GM19035 (cell line): ENCODE measurements around the gene VRK2.
"Not testable (repeated sequence)": the region's sequence is repeated elsewhere in the genome, so short reads cannot be mapped to it uniquely, and the experiment has no call there.

Source experiments
- ATAC-seq: cut with Tn5 transposase; IDR thresholded peaks from one replicate; pipeline ENCODE4 v1.9.1; 2021; ENCODE audit not compliant: unreplicated experiment

The VRK2 gene

GRCh38 chr2:58107803-58108710, 61.5 kb downstream of the VRK2 start:
- no peak for ATAC-seq

DNA sequence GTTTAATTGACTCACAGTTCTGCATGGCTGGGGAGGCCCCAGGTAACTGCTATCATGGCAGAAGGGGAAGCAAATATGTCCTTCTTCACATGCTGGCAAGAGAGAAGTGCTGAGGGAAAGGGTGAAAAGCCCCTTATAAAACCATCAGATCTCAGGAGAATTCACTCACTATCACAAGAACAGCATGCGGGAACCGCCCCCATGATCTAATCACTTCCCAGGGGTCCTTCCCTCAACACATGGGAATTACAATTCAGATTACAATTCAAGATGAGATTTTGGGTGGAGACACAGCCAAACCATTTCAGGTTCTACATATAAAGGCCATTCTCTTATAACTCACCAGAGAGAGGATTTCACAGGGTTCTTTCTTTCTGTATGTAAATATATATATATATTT, 62.9 kb downstream of the VRK2 start:
- no peak for ATAC-seq

DNA sequence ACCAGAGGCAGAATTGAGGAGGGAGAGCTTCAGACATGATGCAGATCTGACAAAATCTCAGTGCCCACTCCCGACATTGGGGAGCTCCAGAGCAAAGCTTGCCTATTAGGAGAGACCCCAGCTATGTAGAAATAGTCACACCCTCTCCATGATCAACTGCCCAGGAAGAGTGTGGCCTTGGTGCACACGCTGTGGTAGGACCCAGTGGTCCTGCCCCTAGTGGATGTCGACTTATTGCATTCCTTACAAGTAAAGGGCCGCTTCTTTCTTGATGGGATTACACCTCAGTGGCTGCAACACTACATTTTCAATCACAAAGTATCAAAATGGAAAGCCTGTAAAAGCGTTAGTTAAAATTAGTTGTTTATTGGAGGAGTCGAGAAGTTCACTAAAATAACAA, 64.2 kb downstream of the VRK2 start:
- no peak for ATAC-seq

GRCh38 chr2:58113563-58113962, 67.0 kb downstream of the VRK2 start:
- not testable (repeated sequence) for ATAC-seq

DNA sequence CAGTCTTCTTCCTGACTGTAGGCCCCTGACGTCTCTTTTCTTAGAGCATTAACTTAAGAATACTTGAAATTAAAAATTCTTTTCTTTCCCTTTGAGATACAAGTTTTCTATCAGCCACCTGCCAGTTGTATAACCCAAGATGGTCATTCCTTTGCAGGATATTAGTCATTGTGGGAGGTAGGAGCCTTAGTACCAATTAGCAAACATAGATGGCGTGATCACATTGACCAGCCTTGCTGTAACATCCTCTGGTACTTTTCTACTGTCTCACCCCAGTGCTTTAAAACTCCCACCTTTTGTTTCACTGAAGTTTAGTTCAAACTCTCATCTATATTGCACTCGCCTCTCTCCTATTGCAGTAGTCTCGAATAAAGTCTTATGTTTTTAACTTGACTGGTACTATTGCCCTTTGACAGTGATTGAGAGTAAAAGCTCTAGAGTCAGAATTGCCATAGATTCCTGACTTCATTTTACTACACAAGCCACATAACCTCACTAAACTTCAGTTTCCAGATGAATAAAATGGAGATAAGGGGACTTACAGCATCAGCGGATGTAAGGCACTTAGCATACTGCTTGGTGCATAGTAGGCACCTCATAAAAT, 74.1 kb downstream of the VRK2 start:
- ATAC-seq: no peak

DNA sequence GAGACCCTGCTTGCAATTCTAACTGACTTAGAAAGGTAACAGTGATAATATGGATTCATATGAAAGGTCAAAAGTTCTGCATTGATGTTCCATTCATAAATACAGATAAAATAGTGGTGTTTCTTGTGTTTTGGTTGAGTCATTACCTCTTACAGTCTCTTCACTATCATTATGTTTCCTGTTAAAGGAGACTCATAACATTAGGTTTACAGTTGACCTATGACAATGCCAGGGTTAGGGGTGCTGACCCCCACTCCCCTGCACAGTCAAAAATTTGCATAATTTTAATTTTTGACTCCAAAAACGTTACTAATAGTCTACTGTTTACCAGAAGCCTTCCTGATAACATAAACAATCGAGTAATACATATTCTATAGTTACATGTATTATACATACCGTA, 75.4 kb downstream of the VRK2 start:
- ATAC-seq: no peak

DNA sequence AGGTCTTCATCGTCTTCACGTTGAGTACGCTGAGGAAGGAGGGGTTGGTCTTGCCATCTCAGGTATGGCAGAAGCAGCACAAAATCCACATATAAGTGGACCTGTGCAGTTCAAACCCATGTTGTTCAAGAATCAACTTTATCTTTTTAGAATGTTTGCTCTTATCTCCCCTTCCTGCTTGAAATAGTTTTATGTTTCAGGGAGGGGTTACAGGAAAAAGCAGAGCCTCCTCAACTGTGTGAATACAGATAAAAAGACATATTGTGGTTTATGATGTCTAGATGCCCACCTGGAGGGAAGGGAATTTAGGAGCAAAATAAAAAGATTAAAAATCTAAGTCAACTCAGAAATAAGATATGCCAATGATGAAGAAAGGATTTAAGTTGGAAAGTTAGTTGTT, 75.9 kb downstream of the VRK2 start:
- ATAC-seq: no peak

DNA sequence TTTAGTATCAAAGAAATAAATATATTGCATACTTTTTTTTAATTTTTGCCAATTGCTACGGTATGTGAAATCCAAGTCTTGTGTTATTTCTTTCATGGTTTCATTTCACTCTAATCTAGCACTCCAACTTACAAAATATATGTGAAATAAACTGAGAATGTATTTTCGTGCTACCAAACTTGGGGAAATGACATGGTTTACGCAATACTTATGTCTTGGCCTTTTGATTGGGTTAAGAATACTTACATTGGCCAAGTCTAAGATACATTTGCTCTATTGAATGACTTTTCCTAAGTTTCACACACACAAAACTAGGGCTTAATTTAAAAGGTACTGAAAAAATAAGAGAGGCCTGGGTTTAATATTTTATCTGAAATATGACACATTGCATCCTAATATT, 80.5 kb downstream of the VRK2 start:
- no peak for ATAC-seq

- ATAC-seq: no peak
Measured at GRCh38 chr2:58130238-58130637, 83.6 kb downstream of the VRK2 start.

DNA sequence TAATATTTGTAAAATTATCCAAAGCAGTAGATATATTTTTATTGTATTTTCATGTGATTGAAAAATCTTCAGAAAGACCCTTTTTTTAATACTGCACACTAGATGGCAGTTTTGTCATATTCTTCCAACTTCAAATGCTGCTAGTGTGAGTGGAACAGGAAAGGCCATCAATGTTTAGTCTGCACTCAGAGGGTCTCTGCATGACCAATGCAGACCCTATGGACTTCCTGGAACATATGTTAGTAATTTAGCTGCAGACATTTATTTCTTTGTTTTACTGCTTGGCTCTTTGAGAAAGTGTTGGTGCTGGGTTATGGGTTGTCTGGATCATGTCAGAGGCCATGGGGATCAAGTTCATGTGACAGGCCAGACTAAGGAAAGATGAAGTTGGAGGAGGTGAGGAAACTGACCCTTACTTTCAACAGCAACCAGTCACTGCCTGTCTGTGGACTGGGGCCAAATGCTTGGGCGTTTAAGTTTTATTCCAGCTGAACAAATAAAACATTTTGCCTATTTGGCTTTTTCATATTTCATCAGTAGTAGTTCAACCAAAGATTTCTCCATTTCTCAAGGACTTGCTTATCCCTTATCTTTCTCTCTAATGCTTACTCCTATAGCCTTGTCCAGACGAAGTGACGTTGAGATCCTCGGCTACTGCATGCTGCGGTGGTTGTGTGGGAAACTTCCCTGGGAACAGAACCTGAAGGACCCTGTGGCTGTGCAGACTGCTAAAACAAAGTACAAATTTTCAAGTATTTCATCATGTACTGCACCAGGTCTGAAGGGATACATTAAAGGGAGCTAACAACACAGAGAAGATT, 84.8 kb downstream of the VRK2 start:
- ATAC-seq: no peak

GRCh38 chr2:58133395-58133794, 86.8 kb downstream of the VRK2 start:
- no peak for ATAC-seq

- no peak for ATAC-seq
Measured at GRCh38 chr2:58135861-58136260, 89.3 kb downstream of the VRK2 start.

GRCh38 chr2:58137221-58137620, 90.6 kb downstream of the VRK2 start:
- ATAC-seq: no peak

DNA sequence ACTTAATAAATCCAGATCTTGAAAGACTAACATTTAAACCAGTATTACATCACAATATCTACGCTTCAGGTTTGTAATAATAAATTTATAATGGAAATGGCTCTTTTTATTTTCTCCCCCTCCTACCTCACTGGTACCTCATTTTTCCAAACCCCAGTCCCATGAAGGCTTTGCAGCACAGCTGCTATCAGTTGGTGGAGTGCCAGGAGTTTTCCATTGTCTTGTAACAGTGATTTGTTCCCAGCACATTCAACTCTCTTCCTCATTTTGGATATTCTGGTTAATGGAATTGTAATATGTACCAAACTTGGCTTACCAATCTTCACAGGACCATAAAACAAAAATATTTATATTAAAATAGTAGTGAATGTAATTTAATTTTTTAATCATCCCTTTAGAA, 91.2 kb downstream of the VRK2 start:
- ATAC-seq: no peak

GRCh38 chr2:58138396-58139030, 91.9 kb downstream of the VRK2 start:
- ATAC-seq: no peak

GRCh38 chr2:58140508-58141072, 94.0 kb downstream of the VRK2 start:
- ATAC-seq: no peak

DNA sequence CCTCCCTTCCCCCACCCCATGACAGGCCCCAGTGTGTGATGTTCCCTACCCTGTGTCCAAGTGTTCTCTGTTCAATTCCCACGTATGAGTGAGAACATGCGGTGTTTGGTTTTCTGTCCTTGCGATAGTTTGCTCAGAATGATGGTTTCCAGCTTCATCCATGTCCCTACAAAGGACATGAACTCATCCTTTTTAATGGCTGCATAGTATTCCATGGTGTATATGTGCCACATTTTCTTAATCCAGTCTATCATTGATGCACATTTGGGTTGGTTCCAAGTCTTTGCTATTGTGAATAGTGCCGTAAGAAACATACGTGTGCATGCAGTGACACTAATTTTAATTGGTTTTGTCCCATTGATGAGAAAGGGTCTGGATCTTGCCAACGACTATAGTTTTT, 99.2 kb downstream of the VRK2 start:
- ATAC-seq: not testable (repeated sequence)

DNA sequence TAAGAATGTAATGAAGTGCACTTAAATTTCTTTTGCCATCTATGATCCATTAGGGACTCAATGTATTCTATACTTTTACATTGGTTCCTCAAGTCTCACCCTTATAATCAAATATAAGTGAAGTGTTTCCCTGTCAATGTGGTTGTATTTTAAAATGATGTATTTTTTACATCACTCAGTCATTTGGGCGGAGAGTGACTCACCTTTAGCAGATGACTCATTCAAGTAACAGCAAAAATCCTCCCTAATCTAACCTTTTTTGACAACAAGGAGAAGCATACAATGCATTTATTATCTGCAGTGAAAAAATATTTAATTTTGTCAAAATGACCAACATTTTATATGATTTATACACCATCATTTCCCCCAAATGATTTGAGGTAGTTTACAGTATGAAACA, 100.1 kb downstream of the VRK2 start:
- ATAC-seq: no peak

- no peak for ATAC-seq
Measured at GRCh38 chr2:58155160-58155778, 108.7 kb downstream of the VRK2 start.

GRCh38 chr2:58156780-58157179, 110.2 kb downstream of the VRK2 start:
- ATAC-seq: no peak
